NCI-H748 (cell line): ENCODE data around the gene FSD1L.
"Not testable (repeated sequence)": the region's sequence is repeated elsewhere in the genome, so short reads cannot be mapped to it uniquely, and the experiment has no call there.

ENCODE experiments used
- DNase-seq: peaks from one replicate; lab custom pipeline; 2025; ENCODE audit not compliant: unreplicated experiment; lab: John Stamatoyannopoulos, UW

The FSD1L gene

GRCh38 chr9:105541838-105542237 is 94.0 kb downstream of the FSD1L start:
- no peak for DNase-seq

GRCh38 chr9:105554042-105554441 is 106.2 kb downstream of the FSD1L start:
- DNase-seq, result no peak

GRCh38 chr9:105557804-105558610 is 110.2 kb downstream of the FSD1L start, which contains the start of gene FKTN:
FKTN (plus strand) TSS chr9:105558131; CDS start chr9:105575033, 16,902 bp downstream.
- peak; percentile 87 for DNase-seq

- DNase-seq, result no peak
Observed at GRCh38 chr9:105572455-105572854, 124.6 kb downstream of the FSD1L start.

- not testable (repeated sequence) for DNase-seq
Observed at GRCh38 chr9:105579952-105580351, 132.1 kb downstream of the FSD1L start.

GRCh38 chr9:105581550-105581949 is 133.7 kb downstream of the FSD1L start:
- not testable (repeated sequence) for DNase-seq

- no peak for DNase-seq
Observed at GRCh38 chr9:105593145-105593544, 145.3 kb downstream of the FSD1L start.
